ENCODE results near the gene GFRA4.
"Not testable (repeated sequence)": the region's sequence is repeated elsewhere in the genome, so short reads cannot be mapped to it uniquely, and the experiment has no call there.

GFRA4 gene

DNA sequence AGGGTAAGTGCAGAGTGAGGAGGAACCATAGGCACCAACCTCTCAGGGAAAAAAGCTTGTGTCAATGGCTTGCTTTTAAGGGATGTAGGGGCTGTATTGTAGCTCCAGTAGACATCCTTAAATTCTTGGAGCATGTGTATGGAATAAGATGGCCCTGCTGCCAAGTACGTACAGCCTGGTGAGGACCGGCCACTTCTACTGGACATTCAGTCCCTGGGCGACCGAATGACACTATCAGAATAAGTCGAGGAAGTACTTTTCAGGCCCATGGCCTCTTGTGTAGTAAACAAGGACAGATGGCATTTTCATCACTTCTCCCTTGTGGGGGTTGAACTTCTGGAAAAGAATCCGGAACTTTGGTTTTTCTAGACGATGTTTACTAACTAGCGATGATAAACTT is 32.8 kb downstream of the GFRA4 start:
- TF ChIP-seq, protein P1, sequence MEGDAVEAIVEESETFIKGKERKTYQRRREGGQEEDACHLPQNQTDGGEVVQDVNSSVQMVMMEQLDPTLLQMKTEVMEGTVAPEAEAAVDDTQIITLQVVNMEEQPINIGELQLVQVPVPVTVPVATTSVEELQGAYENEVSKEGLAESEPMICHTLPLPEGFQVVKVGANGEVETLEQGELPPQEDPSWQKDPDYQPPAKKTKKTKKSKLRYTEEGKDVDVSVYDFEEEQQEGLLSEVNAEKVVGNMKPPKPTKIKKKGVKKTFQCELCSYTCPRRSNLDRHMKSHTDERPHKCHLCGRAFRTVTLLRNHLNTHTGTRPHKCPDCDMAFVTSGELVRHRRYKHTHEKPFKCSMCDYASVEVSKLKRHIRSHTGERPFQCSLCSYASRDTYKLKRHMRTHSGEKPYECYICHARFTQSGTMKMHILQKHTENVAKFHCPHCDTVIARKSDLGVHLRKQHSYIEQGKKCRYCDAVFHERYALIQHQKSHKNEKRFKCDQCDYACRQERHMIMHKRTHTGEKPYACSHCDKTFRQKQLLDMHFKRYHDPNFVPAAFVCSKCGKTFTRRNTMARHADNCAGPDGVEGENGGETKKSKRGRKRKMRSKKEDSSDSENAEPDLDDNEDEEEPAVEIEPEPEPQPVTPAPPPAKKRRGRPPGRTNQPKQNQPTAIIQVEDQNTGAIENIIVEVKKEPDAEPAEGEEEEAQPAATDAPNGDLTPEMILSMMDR (IDR thresholded peaks at IDR 0.05; ENCODE audit: insufficient read depth, low read depth, low read length, missing control alignments): no peak
- no peak for DNase-seq (ENCODE audit: low read depth)
- H3K4me3 ChIP-seq (ENCODE audit: low read depth, low read length): no peak overlapping the region

DNA sequence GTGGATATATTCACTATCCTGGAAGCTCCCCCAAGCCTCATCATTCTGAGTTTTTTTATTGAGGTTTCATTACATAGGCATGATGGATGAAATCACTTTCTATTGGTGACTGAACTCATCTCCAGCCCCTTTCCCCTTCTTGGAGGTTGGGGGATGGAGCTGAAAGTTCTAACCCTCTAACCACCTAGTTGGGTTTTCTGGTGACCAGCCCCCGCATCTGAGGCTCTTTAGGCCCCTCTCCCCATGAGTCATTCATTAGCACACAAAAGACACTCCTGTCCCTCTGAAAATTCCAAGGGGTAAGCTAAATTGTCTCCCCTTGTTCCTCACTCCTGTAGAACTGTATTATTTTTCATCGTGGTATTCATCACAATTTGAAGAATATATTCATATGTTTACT is 33.3 kb downstream of the GFRA4 start:
- H3K4me3 ChIP-seq (ENCODE audit: low read depth, low read length): no peak overlapping the region
- no peak for DNase-seq (ENCODE audit: low read depth)
- TF ChIP-seq, protein P1 (IDR thresholded peaks at IDR 0.05; ENCODE audit: insufficient read depth, low read depth, low read length, missing control alignments): no peak

DNA sequence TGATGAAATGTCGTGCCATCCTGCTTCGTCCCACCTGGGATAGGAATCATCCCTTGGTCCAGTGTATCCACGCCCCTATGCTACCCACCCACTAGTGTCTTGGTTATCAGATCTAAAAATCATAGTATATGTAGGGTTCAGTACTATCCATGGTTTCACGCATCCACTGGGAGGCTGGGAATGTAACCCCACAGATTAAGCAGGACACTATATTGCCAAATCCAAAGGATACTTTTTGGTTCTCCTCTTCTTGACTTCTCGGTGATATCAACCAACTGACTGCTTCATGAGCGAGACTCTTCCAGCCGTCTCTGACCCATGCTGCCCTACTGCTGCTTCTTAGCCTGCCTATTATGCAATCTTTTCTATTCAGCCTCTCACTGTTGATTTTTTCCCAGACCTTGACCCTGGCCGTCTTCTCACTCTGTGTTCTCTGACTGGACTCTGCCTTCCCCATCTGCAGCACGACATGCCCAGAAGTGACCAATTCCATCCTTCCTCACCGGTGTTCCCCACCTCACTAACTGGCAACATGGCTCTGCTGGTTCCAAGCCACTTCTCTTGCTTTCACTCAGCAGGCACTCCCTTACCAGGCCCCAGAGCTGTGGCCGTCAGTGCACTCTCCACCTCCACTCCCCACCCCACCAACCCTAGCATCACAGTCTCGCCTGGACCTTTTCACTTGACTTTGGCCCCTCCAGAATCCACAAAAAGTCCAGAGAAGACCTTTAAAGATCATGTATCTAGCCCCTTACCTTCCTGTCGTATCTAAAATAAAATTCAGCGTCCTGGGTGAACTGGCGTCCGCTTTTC is 34.5 kb downstream of the GFRA4 start:
- DNase-seq (ENCODE audit: low read depth): no peak
- no peak overlapping the region for H3K4me3 ChIP-seq (ENCODE audit: low read depth, low read length)
- TF ChIP-seq, protein P1 (IDR thresholded peaks at IDR 0.05; ENCODE audit: insufficient read depth, low read depth, low read length, missing control alignments): no peak

DNA sequence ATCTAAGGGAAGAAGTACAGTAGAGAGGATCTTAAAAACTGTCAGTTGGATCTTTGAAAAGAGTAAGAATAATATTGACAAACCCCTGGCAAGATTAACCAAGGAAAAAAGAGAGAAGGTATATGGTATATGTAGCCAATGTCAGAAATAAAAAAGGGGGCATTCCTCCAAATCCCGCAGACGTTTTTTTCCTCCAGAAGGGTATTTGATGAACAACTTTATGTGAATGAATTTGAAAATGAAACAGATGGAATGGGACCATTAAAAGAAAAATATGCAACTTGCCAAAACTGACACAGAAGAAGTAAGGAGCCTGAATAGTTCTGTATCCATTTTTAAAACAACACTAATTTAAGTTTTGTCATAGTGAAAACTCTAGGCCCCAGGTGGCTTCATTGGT is 35.7 kb downstream of the GFRA4 start:
- TF ChIP-seq, protein P1 (IDR thresholded peaks at IDR 0.05; ENCODE audit: insufficient read depth, low read depth, low read length, missing control alignments): no peak
- DNase-seq (ENCODE audit: low read depth): no peak
- no peak overlapping the region for H3K4me3 ChIP-seq (ENCODE audit: low read depth, low read length)

DNA sequence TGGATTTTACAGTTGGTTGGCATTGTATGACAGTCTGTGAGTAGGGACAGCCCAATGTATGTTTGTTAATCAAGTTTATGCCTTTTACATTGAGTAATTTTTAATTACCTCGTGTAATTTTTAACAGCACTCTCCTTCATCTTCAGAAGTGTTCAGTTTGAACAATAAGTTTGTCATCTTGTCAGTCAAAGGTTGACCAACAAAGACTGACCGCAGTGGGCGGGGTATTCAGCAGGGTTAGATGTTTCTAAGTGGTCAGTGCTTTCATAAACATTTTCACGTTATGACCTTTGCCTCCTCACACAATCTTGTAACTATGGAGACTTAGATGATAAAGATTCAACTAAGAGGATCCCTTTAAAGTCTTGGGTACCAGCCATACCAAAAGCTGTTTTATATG is 40.8 kb downstream of the GFRA4 start:
- TF ChIP-seq, protein P1 (IDR thresholded peaks at IDR 0.05; ENCODE audit: insufficient read depth, low read depth, low read length, missing control alignments): no peak
- H3K4me3 ChIP-seq (ENCODE audit: low read depth, low read length): no peak overlapping the region
- DNase-seq (ENCODE audit: low read depth): no peak

DNA sequence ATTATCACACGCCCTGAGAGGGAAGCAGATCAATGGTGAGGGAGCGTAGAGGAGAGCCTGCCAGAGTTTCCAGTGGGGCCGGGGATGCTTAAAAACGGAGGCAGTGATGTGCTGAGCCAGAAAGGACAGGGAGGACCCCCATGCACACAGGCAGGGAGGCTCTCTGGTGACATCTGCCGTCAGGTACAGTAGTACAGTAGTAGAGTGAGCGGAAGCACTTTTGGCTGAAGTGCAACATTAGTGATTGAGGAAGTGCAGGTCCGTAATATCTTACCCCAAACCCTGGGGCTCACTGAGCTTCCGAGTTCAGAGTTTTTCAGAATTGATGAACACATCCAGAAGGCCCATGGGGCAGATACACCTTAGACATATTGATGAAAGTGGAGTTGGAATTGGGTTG is 42.1 kb downstream of the GFRA4 start:
- DNase-seq (ENCODE audit: low read depth): no peak
- TF ChIP-seq, protein P1 (IDR thresholded peaks at IDR 0.05; ENCODE audit: insufficient read depth, low read depth, low read length, missing control alignments): no peak
- H3K4me3 ChIP-seq (ENCODE audit: low read depth, low read length): no peak overlapping the region

DNA sequence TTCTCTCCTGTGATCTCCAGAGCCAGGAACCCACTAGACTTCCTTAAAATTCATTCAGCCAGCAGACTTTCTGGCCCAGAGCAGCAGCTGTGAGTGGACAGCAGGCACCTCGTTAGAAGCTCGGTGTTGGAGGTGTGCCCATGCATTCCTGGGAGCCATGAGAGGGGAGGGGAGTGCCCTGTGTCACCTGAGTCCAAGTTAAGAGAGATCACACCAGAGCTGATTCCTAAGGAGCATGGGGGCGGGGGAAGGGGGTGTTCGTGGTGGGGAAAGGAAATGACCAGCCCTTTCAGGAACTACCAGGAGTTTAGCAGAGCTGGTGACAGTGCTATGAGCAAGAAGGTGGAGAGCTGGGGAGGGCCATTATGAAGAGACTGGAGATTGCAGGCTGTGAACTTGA is 46.9 kb downstream of the GFRA4 start:
- TF ChIP-seq, protein P1 (IDR thresholded peaks at IDR 0.05; ENCODE audit: insufficient read depth, low read depth, low read length, missing control alignments): no peak
- H3K4me3 ChIP-seq (ENCODE audit: low read depth, low read length): no peak overlapping the region
- DNase-seq (ENCODE audit: low read depth): no peak

DNA sequence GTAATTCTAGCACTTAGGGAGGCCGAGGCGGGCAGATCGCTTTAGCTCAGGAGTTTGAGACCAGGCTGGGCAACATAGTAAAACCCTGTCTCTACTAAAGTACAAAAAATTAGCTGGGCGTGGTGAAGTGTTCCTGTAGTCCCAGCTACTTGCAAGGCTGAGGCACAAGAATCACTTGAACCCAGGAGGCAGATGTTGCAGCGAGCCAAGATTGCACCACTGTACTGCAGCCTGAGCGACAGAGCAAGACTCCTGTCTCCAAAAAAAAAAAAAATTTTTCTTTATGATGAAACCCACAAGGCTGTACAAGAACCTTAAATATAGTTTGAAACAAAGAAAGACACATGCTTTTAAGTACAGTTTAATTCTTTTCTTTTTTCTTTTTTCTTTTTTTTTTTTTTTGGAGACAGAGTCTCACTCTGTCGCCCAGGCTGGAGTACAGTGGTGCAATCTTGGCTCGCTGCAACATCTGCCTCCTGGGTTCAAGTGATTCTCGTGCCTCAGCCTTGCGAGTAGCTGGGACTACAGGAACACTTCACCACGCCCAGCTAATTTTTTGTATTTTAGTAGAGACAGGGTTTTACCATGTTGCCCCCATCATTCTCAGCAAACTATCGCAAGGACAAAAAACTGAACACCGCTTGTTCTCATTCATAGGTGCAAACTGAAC is 47.9 kb downstream of the GFRA4 start:
- DNase-seq (ENCODE audit: low read depth); H3K4me3 ChIP-seq (ENCODE audit: low read depth, low read length): not testable (repeated sequence)

All from GM12865 (cell line).